HEK293 (cell line): ENCODE data around the gene PUM2.
A peak's percentile ranks its signal among the peaks of the same experiment; 100 is the strongest.

ENCODE experiments used
- FEZF1 ChIP-seq: fragments of 450-650 bp; formaldehyde crosslinking; IDR thresholded peaks from 2 replicates; pipeline ENCODE4 v1.5.1; 2016; ENCODE audit warnings: missing biosample characterization, missing genetic modification characterization
- IKZF3 ChIP-seq: fragments of 450-650 bp; IDR thresholded peaks from 2 replicates; pipeline ENCODE4 v1.5.0; 2018; ENCODE audit warnings: missing biosample characterization, mild to moderate bottlenecking, missing genetic modification characterization, moderate library complexity
- SP3 ChIP-seq: fragments of 450-650 bp; formaldehyde crosslinking; IDR thresholded peaks from 2 replicates; pipeline ENCODE4 v1.5.1; 2016; ENCODE audit warnings: missing biosample characterization, missing genetic modification characterization
- SP7 ChIP-seq: fragments of 450-650 bp; formaldehyde crosslinking; IDR thresholded peaks from 2 replicates; pipeline ENCODE4 v1.5.1; 2016; ENCODE audit warnings: missing biosample characterization, missing genetic modification characterization
- TRIM28 ChIP-seq: IDR thresholded peaks from 2 replicates; pipeline ENCODE4 v1.6.1; 2011; ENCODE audit warnings: low read length, control low read depth, borderline replicate concordance
- ZBTB11 ChIP-seq: fragments of 450-650 bp; formaldehyde crosslinking; conservative IDR thresholded peaks from 2 replicates; pipeline ENCODE4 v1.5.1; 2016; ENCODE audit warnings: low read depth, missing biosample characterization, missing genetic modification characterization
- ZBTB17 ChIP-seq: fragments of 450-650 bp; formaldehyde crosslinking; IDR thresholded peaks from 2 replicates; pipeline ENCODE4 v1.5.1; 2016; ENCODE audit warnings: missing biosample characterization, missing genetic modification characterization
- ZBTB8A ChIP-seq: fragments of 450-650 bp; formaldehyde crosslinking; IDR thresholded peaks from 2 replicates; pipeline ENCODE4 v1.5.1; 2016; ENCODE audit warnings: missing biosample characterization, missing genetic modification characterization
- ZFP69B ChIP-seq: fragments of 450-650 bp; formaldehyde crosslinking; IDR thresholded peaks from 2 replicates; pipeline ENCODE4 v1.5.1; 2016; ENCODE audit warnings: missing biosample characterization, missing genetic modification characterization
- ZNF19 ChIP-seq: fragments of 450-650 bp; formaldehyde crosslinking; IDR thresholded peaks from 2 replicates; pipeline ENCODE4; 2016; ENCODE audit warnings: missing biosample characterization, missing genetic modification characterization, low read depth
- ZNF274 ChIP-seq, 2 experiments: fragments of 200-500 bp in 1 of 2; fragments of 450-650 bp in 1 of 2; sonication (Bioruptor generic) in 1 of 2; formaldehyde crosslinking in 1 of 2; IDR thresholded peaks; 2 replicates each; pipeline versions ENCODE4 v1.5.1 to v1.6.1; 2014 to 2016; ENCODE audit warnings: borderline replicate concordance in 1 of 2, inconsistent platforms in 1 of 2, low read length in 1 of 2, missing biosample characterization in 1 of 2, missing genetic modification characterization in 1 of 2
- ZNF292 ChIP-seq: fragments of 450-650 bp; formaldehyde crosslinking; IDR thresholded peaks from 2 replicates; pipeline ENCODE4 v1.5.1; 2016; ENCODE audit warnings: low read depth, missing biosample characterization, missing genetic modification characterization, borderline replicate concordance
- ZNF362 ChIP-seq: fragments of 450-650 bp; formaldehyde crosslinking; IDR thresholded peaks from 2 replicates; pipeline ENCODE4 v1.5.1; 2016; ENCODE audit warnings: missing biosample characterization, missing genetic modification characterization
- ZNF391 ChIP-seq: fragments of 450-650 bp; formaldehyde crosslinking; IDR thresholded peaks from 2 replicates; pipeline ENCODE4 v1.5.1; 2016; ENCODE audit warnings: low read depth, missing biosample characterization, missing genetic modification characterization, borderline replicate concordance
- ZNF48 ChIP-seq: fragments of 450-650 bp; formaldehyde crosslinking; IDR thresholded peaks from 2 replicates; pipeline ENCODE4 v1.5.1; 2016; ENCODE audit warnings: missing biosample characterization, missing genetic modification characterization
- ZNF488 ChIP-seq: fragments of 450-650 bp; formaldehyde crosslinking; IDR thresholded peaks from 2 replicates; pipeline ENCODE4 v1.5.1; 2016; ENCODE audit warnings: missing biosample characterization, missing genetic modification characterization
- ZNF521 ChIP-seq: fragments of 450-650 bp; formaldehyde crosslinking; IDR thresholded peaks from 2 replicates; pipeline ENCODE4 v1.5.1; 2017; ENCODE audit warnings: missing biosample characterization, mild to moderate bottlenecking, missing genetic modification characterization
- ZNF548 ChIP-seq: fragments of 450-650 bp; formaldehyde crosslinking; IDR thresholded peaks from 2 replicates; pipeline ENCODE4 v1.5.1; 2016; ENCODE audit warnings: missing biosample characterization, missing genetic modification characterization
- ZNF596 ChIP-seq: fragments of 450-650 bp; IDR thresholded peaks from 2 replicates; pipeline ENCODE4 v1.5.0; 2018; ENCODE audit warnings: missing biosample characterization, mild to moderate bottlenecking, missing genetic modification characterization, moderate library complexity
- ZNF660 ChIP-seq: fragments of 450-650 bp; IDR thresholded peaks from 2 replicates; pipeline ENCODE4 v1.5.1; 2018; ENCODE audit warnings: missing biosample characterization, mild to moderate bottlenecking, missing genetic modification characterization
- TF ChIP-seq, protein P1 (sequence below): fragments of 450-650 bp; formaldehyde crosslinking; IDR thresholded peaks from 2 replicates; pipeline ENCODE4 v1.5.1; 2016; ENCODE audit warnings: missing biosample characterization, missing genetic modification characterization
- TF ChIP-seq, protein P2 (sequence below): fragments of 450-650 bp; IDR thresholded peaks from 2 replicates; pipeline ENCODE4 v1.5.1; 2018; ENCODE audit warnings: missing biosample characterization, missing genetic modification characterization
- TF ChIP-seq, protein P3 (sequence below): fragments of 450-650 bp; formaldehyde crosslinking; IDR thresholded peaks from 2 replicates; pipeline ENCODE4 v1.5.1; 2016; ENCODE audit warnings: missing biosample characterization, missing genetic modification characterization
- TF ChIP-seq, protein P4 (sequence below): fragments of 450-650 bp; formaldehyde crosslinking; IDR thresholded peaks from 2 replicates; pipeline ENCODE4 v1.5.1; 2017; ENCODE audit warnings: missing biosample characterization, mild to moderate bottlenecking, missing genetic modification characterization, moderate library complexity

The PUM2 gene

DNA sequence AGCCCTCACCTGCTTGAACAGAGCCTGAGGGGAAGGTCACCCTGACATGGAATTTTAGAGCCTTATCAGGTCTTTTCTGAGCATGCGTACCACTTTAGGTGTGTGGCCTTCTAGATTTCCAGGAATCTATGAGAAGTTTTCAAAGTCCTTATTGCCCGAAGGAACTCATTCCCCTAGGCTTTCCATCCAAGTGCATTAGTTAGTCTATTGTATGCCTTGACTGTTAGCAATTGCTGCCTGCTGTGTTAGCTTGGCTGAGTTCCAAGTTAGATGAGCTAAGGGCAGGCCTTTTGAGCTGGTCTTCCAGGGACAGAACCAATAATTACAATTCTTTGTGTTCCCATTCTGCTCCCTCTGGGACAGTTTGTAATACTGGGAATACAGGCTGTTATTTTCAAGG is 30.8 kb upstream of the PUM2 start (continued):
- TF ChIP-seq IKZF3 (tag by site-specific recombination) (peak; percentile 75; the same call in 1 of the 2 replicates), ZBTB11 (tag by site-specific recombination) (no peak), ZNF48 (tag by site-specific recombination) (no peak), FEZF1 (tag by site-specific recombination) (peak; percentile 46; the same call in 1 of the 2 replicates), ZNF660 (tag by site-specific recombination) (no peak), ZNF596 (tag by site-specific recombination) (no peak), ZNF391 (tag by site-specific recombination) (no peak), SP7 (tag by site-specific recombination) (peak; percentile 87), ZNF488 (tag by site-specific recombination) (no peak), ZFP69B (no peak), ZNF521 (tag by site-specific recombination) (no peak), ZBTB17 (tag by site-specific recombination) (peak; percentile 44; the same call in 1 of the 2 replicates), SP3 (tag by site-specific recombination) (no peak), ZBTB8A (tag by site-specific recombination) (no peak), TRIM28 (peak; percentile 84; the same call in 1 of the 2 replicates), ZNF19 (tag by site-specific recombination) (no peak), ZNF548 (tag by site-specific recombination) (no peak), ZNF274 (IDR thresholded peaks at IDR 0.05; ENCODE audit: low read length) (no peak), ZNF274 (tag by site-specific recombination; IDR thresholded peaks at IDR 0.05; ENCODE audit: borderline replicate concordance) (no peak), ZNF362 (tag by site-specific recombination) (no peak), ZNF292 (tag by site-specific recombination) (no peak)
- TF ChIP-seq, protein P1, sequence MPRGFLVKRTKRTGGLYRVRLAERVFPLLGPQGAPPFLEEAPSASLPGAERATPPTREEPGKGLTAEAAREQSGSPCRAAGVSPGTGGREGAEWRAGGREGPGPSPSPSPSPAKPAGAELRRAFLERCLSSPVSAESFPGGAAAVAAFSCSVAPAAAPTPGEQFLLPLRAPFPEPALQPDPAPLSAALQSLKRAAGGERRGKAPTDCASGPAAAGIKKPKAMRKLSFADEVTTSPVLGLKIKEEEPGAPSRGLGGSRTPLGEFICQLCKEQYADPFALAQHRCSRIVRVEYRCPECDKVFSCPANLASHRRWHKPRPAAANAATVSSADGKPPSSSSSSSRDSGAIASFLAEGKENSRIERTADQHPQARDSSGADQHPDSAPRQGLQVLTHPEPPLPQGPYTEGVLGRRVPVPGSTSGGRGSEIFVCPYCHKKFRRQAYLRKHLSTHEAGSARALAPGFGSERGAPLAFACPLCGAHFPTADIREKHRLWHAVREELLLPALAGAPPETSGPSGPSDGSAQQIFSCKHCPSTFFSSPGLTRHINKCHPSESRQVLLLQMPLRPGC (tag by site-specific recombination): no peak
- TF ChIP-seq, protein P2, sequence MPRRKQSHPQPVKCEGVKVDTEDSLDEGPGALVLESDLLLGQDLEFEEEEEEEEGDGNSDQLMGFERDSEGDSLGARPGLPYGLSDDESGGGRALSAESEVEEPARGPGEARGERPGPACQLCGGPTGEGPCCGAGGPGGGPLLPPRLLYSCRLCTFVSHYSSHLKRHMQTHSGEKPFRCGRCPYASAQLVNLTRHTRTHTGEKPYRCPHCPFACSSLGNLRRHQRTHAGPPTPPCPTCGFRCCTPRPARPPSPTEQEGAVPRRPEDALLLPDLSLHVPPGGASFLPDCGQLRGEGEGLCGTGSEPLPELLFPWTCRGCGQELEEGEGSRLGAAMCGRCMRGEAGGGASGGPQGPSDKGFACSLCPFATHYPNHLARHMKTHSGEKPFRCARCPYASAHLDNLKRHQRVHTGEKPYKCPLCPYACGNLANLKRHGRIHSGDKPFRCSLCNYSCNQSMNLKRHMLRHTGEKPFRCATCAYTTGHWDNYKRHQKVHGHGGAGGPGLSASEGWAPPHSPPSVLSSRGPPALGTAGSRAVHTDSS (tag by site-specific recombination): no peak
- TF ChIP-seq, protein P3, sequence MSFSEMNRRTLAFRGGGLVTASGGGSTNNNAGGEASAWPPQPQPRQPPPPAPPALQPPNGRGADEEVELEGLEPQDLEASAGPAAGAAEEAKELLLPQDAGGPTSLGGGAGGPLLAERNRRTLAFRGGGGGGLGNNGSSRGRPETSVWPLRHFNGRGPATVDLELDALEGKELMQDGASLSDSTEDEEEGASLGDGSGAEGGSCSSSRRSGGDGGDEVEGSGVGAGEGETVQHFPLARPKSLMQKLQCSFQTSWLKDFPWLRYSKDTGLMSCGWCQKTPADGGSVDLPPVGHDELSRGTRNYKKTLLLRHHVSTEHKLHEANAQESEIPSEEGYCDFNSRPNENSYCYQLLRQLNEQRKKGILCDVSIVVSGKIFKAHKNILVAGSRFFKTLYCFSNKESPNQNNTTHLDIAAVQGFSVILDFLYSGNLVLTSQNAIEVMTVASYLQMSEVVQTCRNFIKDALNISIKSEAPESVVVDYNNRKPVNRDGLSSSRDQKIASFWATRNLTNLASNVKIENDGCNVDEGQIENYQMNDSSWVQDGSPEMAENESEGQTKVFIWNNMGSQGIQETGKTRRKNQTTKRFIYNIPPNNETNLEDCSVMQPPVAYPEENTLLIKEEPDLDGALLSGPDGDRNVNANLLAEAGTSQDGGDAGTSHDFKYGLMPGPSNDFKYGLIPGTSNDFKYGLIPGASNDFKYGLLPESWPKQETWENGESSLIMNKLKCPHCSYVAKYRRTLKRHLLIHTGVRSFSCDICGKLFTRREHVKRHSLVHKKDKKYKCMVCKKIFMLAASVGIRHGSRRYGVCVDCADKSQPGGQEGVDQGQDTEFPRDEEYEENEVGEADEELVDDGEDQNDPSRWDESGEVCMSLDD (tag by site-specific recombination): no peak
- TF ChIP-seq, protein P4, sequence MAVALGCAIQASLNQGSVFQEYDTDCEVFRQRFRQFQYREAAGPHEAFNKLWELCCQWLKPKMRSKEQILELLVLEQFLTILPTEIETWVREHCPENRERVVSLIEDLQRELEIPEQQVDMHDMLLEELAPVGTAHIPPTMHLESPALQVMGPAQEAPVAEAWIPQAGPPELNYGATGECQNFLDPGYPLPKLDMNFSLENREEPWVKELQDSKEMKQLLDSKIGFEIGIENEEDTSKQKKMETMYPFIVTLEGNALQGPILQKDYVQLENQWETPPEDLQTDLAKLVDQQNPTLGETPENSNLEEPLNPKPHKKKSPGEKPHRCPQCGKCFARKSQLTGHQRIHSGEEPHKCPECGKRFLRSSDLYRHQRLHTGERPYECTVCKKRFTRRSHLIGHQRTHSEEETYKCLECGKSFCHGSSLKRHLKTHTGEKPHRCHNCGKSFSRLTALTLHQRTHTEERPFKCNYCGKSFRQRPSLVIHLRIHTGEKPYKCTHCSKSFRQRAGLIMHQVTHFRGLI: no peak
